Bladder microvascular endothelial cell (primary cell): ENCODE measurements around the gene TMEM243. TPM values are rescaled to one million over a fixed set of nuclear protein-coding genes. Genes with fewer than 3 reads are reported as not detected.

Source experiments
- total RNA-seq: library from RNA; depleted of rRNA; stranded (reverse); fragments of >200 nt; gene quantifications from 2 replicates; pipeline ENCODE4 v1.2.3, GENCODE V29; 2014

The TMEM243 gene
- 16.0 and 26.1 TPM in 2 replicates for total RNA-seq

GRCh38 chr7:87219545-87220025 lies at the start of gene TMEM243:
Gene TMEM243 (minus strand): TSS chr7:87219732. CDS start chr7:87219503, 229 bp downstream.

GRCh38 chr7:87152112-87152896 lies 67.2 kb downstream of the TMEM243 start, which contains the start of gene DMTF1:
Gene DMTF1 (plus strand): TSS chr7:87152453. CDS start chr7:87164942, 12,489 bp downstream.

Other genes with a start within 250 kb of the TMEM243 start
- 33.4 and 312 TPM in 2 replicates for gene ELAPOR2, start 160.1 kb downstream of the TMEM243 start, total RNA-seq
- gene DMTF1, start 67.3 kb downstream of the TMEM243 start, total RNA-seq = 27.2 and 142 TPM in 2 replicates
- 4.0 and 6.4 TPM in 2 replicates for gene CROT, start 125.9 kb upstream of the TMEM243 start, total RNA-seq